GM06990 (cell line): ENCODE results near the gene ATP13A2.

Source experiments
- DNase-seq: peaks from one replicate; pipeline ENCODE4 v3.0.0-alpha.2; 2011; ENCODE audit not compliant: insufficient read length; ENCODE audit errors: extremely low read depth
- H3K27me3 ChIP-seq: replicated peaks from 2 replicates; pipeline ENCODE4 v1.6.0; 2011; ENCODE audit warnings: low read length; ENCODE audit not compliant: control insufficient read depth, insufficient read depth
- H3K36me3 ChIP-seq: 2 replicates; pipeline ENCODE4 v1.5.1; 2011; ENCODE audit warnings: low read length; ENCODE audit not compliant: control insufficient read depth, insufficient read depth
- H3K4me3 ChIP-seq: replicated peaks from 2 replicates; pipeline ENCODE4 v1.5.1; 2011; ENCODE audit warnings: low read depth, mild to moderate bottlenecking, control low read depth, low read length
- TF ChIP-seq, protein P1 (sequence below): IDR thresholded peaks from 2 replicates; pipeline ENCODE4 v1.5.1; 2011; ENCODE audit warnings: low read length, control low read depth, mild to moderate bottlenecking, inconsistent platforms; ENCODE audit not compliant: insufficient read depth, poor library complexity, severe bottlenecking

Gene ATP13A2

DNA sequence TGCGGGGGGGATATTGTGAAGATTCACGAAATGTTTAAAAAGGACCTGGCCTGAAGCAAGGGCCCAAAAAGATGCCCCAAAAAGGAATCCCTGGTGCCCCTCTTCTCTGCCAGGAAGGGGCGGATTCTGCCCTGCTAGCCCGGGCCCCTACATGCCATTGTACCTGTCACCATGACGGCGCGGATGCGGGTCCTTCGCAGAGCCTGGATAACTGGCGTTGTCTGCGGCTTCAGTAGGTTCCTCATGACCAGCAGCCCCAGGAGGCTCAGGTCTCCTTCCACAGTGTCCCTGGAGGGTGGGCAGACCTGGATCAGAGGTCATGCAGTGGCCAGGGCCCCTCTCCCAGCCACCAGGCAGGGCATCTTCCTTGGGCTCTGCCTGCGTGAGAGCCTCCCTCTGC is 20.2 kb downstream of the ATP13A2 start:
- no peak for DNase-seq
- H3K4me3 ChIP-seq, result no peak overlapping the region
- peaks cover 7% of the 10 kb centered on the region for H3K36me3 ChIP-seq
- TF ChIP-seq, protein P1, sequence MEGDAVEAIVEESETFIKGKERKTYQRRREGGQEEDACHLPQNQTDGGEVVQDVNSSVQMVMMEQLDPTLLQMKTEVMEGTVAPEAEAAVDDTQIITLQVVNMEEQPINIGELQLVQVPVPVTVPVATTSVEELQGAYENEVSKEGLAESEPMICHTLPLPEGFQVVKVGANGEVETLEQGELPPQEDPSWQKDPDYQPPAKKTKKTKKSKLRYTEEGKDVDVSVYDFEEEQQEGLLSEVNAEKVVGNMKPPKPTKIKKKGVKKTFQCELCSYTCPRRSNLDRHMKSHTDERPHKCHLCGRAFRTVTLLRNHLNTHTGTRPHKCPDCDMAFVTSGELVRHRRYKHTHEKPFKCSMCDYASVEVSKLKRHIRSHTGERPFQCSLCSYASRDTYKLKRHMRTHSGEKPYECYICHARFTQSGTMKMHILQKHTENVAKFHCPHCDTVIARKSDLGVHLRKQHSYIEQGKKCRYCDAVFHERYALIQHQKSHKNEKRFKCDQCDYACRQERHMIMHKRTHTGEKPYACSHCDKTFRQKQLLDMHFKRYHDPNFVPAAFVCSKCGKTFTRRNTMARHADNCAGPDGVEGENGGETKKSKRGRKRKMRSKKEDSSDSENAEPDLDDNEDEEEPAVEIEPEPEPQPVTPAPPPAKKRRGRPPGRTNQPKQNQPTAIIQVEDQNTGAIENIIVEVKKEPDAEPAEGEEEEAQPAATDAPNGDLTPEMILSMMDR, result no peak
- H3K27me3 ChIP-seq, result no peaks in the 10 kb centered on the region

DNA sequence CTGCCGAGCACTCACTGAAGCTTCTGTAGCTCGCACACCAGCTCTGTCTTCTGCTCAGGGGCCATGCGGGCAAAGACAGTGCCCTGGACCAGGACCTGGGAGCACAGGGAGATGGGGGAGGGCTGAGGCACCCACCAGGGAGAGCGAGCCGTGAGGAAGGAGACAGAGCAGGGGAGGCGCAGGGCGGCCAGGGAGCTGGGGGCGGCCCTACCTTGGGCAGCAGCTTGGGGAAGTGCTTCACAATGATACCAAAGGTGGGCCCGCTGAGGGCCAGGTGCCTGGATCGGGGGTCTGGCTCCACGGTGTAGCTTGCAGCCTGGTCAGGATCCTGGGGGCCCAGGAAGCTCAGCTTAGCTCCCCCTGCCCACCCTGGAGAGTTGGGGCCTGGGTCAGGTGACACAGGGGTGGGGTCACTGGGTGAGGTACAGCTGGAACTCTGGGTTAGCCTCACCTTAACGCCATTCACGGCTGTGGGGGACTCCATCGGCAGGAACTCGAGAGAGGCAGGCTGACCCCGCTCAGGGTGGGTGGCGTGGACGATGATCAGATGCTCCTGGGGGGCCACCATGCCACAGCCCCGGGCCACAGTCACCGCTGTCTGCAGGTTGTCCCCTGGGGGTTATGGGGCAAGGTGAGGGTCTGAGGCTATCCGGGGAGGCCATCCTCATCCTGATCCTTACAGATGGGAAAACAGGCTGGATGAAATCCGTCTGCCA is 21.9 kb downstream of the ATP13A2 start:
- Histone ChIP-seq H3K36me3 (peaks cover 5% of the 10 kb centered on the region), H3K4me3 (no peak overlapping the region), H3K27me3 (no peaks in the 10 kb centered on the region)
- no peak for DNase-seq
- TF ChIP-seq, protein P1, result no peak

DNA sequence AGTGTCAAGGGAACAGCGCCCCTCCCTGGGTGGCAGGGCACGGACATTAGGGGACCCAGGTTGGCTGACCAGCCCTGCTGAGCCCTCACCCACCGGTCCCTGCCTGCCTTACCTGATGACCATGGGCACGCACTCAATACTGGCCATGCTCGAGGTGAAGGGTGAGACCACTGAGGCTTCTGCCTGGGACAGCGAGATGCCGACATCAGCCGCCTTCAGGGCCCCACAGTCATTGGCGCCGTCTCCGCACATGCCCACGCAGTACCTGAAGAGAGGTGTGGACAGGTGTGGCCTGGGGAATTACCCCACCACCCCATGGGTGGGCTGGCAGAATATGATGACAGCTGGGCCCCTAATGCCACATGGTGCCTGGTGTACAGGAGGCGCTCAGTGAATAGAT is 23.5 kb downstream of the ATP13A2 start:
- TF ChIP-seq, protein P1, result no peak
- H3K36me3 ChIP-seq, result peaks cover 5% of the 10 kb centered on the region
- no peaks in the 10 kb centered on the region for H3K27me3 ChIP-seq
- H3K4me3 ChIP-seq, result no peak overlapping the region
- no peak for DNase-seq

DNA sequence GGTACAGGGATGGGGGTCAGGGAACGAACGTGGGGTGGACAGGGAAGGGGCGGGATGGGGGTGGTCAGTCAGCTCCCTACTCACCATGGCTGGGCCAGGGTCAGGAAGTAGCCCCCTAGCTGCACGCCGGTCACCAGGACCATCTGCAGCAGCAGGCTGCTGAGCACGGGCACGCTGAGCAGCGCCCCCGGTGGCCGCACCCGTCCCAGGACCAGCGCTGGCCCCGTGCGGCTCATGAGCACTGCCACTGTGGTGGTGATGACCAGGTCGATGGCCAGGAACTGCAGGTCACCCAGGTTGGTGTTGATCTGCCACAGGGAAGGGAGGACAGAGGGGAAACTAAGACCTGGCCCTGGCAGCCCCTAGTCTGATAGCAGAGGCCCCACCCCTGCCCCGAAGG is 24.8 kb downstream of the ATP13A2 start:
- Histone ChIP-seq H3K27me3 (no peaks in the 10 kb centered on the region), H3K36me3 (peaks cover 5% of the 10 kb centered on the region), H3K4me3 (no peak overlapping the region)
- TF ChIP-seq, protein P1, result peak; percentile 45
- DNase-seq, result no peak

DNA sequence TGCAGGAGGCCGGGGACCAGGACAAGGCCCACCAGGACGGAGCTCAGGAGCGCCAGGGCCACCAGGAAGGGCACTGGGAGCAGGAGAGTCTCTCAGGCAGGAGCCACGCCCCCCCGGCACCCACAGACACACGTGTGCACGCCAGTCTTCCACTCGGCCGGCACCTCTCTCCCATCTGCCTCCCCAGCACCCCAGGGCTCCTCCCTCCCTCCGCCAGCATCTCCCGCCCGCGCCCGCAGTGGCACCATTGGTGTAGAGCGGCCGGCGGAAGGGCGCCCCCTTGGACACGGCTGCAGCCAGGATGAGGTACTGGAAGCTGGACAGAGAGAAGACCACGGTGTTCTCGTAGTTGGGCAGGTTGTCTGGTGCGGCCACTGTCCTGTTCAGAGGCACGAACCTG is 25.2 kb downstream of the ATP13A2 start:
- TF ChIP-seq, protein P1, result no peak
- H3K4me3 ChIP-seq, result no peak overlapping the region
- H3K36me3 ChIP-seq, result peaks cover 5% of the 10 kb centered on the region
- no peaks in the 10 kb centered on the region for H3K27me3 ChIP-seq
- DNase-seq, result no peak

DNA sequence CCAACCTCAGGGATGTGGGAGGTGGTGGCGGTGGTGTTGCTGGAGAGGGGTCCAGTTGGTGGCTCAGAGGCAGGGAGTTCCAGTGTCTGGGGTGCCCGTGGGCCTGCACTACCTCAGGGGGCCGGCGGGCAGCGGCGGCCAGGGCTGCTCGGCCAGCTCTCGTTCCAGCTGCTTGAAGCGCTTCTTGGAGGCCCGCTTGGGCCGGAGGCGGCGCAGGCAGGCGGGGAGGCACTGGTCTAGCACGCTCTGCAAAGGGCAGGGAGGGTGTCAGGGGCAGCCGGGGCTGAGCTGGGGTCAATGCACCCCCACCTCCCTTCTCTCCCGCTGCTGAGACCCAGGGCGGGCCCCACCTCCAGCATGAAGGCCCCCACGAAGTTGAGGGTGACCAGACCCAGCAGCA is 25.6 kb downstream of the ATP13A2 start:
- no peaks in the 10 kb centered on the region; the same call in 1 of the 2 replicates for H3K27me3 ChIP-seq
- no peak for DNase-seq
- H3K4me3 ChIP-seq, result no peak overlapping the region
- TF ChIP-seq, protein P1, result no peak
- H3K36me3 ChIP-seq, result peaks cover 5% of the 10 kb centered on the region
